NCI-H1436 (cell line): ENCODE measurements around the gene CHST14.

Source experiments
- DNase-seq: peaks from one replicate; lab custom pipeline; 2025; lab: John Stamatoyannopoulos, UW

CHST14 gene

GRCh38 chr15:40489274-40490175, 18.7 kb downstream of the CHST14 start:
- DNase-seq, result no peak

- no peak for DNase-seq
Observed at GRCh38 chr15:40493089-40493840, 22.5 kb downstream of the CHST14 start.

- DNase-seq, result no peak
Observed at GRCh38 chr15:40495516-40495915, 24.7 kb downstream of the CHST14 start.

GRCh38 chr15:40498418-40498817, 27.6 kb downstream of the CHST14 start:
- DNase-seq, result no peak

GRCh38 chr15:40498891-40499290, 28.1 kb downstream of the CHST14 start:
- DNase-seq, result no peak

- no peak for DNase-seq
Observed at GRCh38 chr15:40499931-40500330, 29.1 kb downstream of the CHST14 start.

- no peak for DNase-seq
Observed at GRCh38 chr15:40500568-40501330, 30.0 kb downstream of the CHST14 start.

- DNase-seq, result no peak
Observed at GRCh38 chr15:40501487-40501886, 30.7 kb downstream of the CHST14 start.

- DNase-seq, result peak; percentile 63
Observed at GRCh38 chr15:40506964-40507571, 36.3 kb downstream of the CHST14 start.

- DNase-seq, result no peak
Observed at GRCh38 chr15:40508216-40508615, 37.4 kb downstream of the CHST14 start.

- no peak for DNase-seq
Observed at GRCh38 chr15:40510201-40510600, 39.4 kb downstream of the CHST14 start.

- DNase-seq, result no peak
Observed at GRCh38 chr15:40511093-40511471, 40.3 kb downstream of the CHST14 start.

GRCh38 chr15:40511472-40512133, 40.8 kb downstream of the CHST14 start:
- no peak for DNase-seq

GRCh38 chr15:40512440-40512839, 41.7 kb downstream of the CHST14 start:
- DNase-seq, result no peak

GRCh38 chr15:40513609-40514008, 42.8 kb downstream of the CHST14 start:
- DNase-seq, result no peak

GRCh38 chr15:40516322-40516721, 45.5 kb downstream of the CHST14 start:
- no peak for DNase-seq
